Fibroblast of lung (primary cell): ENCODE data around the gene ADA. TPM values are rescaled to one million over a fixed set of nuclear protein-coding genes. Genes with fewer than 3 reads are reported as not detected.
A peak's percentile ranks its signal among the peaks of the same experiment; 100 is the strongest.

ENCODE experiments used
- DNase-seq, 2 donors: peaks; one replicate each; pipeline versions ENCODE4 v3.0.0 to v3.0.0-alpha.2; 2010; ENCODE audit warnings: low read depth in 2 of 2
- H2AFZ ChIP-seq: 2 replicates; pipeline ENCODE4 v1.5.1; 2012; ENCODE audit warnings: low read length, control low read depth, inconsistent platforms
- H3K27ac ChIP-seq: 2 replicates; pipeline ENCODE4 v1.5.1; 2011; ENCODE audit warnings: low read length, control low read depth; ENCODE audit not compliant: insufficient read depth
- H3K27me3 ChIP-seq: 2 replicates; pipeline ENCODE4 v1.5.1; 2011; ENCODE audit warnings: mild to moderate bottlenecking, low read length; ENCODE audit not compliant: control insufficient read depth, insufficient read depth
- H3K36me3 ChIP-seq: 2 replicates; pipeline ENCODE4 v1.5.1; 2011; ENCODE audit warnings: low read length; ENCODE audit not compliant: control insufficient read depth, insufficient read depth
- H3K4me1 ChIP-seq: 2 replicates; pipeline ENCODE4 v1.5.1; 2011; ENCODE audit warnings: low read length; ENCODE audit not compliant: control insufficient read depth, insufficient read depth; ENCODE audit errors: extremely low read depth
- H3K4me2 ChIP-seq: 2 replicates; pipeline ENCODE4 v1.5.1; 2011; ENCODE audit warnings: low read length, control low read depth; ENCODE audit not compliant: insufficient read depth; ENCODE audit errors: extremely low read depth
- H3K4me3 ChIP-seq, 4 experiments: fragments of 200-600 bp in 1 of 4; sonication (generic) in 1 of 4; replicated peaks in 1 of 4; 2 replicates each; pipeline ENCODE4 v1.5.1; 2011 to 2016; ENCODE audit warnings: low read length in 4 of 4, low read depth in 3 of 4, mild to moderate bottlenecking in 3 of 4, control low read depth in 2 of 4, inconsistent platforms in 1 of 4, mixed read lengths in 1 of 4; ENCODE audit not compliant: insufficient read depth in 1 of 4; ENCODE audit errors: control extremely low read depth in 1 of 4
- H3K79me2 ChIP-seq: 2 replicates; pipeline ENCODE4 v1.5.1; 2012; ENCODE audit warnings: mild to moderate bottlenecking, low read length, inconsistent platforms; ENCODE audit not compliant: control insufficient read depth, insufficient read depth
- H3K9ac ChIP-seq: 2 replicates; pipeline ENCODE4 v1.5.1; 2011; ENCODE audit warnings: mild to moderate bottlenecking, low read length, control low read depth; ENCODE audit not compliant: insufficient read depth
- H3K9me3 ChIP-seq: 2 replicates; pipeline ENCODE4 v1.5.1; 2012; ENCODE audit warnings: low read depth, low read length; ENCODE audit not compliant: control insufficient read depth, insufficient read depth
- H4K20me1 ChIP-seq: 2 replicates; pipeline ENCODE4 v1.5.1; 2011; ENCODE audit warnings: low read length; ENCODE audit not compliant: control insufficient read depth, insufficient read depth; ENCODE audit errors: extremely low read depth
- CTCF ChIP-seq, 2 donors: IDR thresholded peaks in 1 of 2; conservative IDR thresholded peaks in 1 of 2; 1 replicate in 1 of 2; 2 replicates in 1 of 2; pipeline ENCODE4 v1.5.1; 2011 to 2012; ENCODE audit warnings: low read length in 2 of 2, control low read depth in 1 of 2, inconsistent platforms in 1 of 2, low read depth in 1 of 2, mild to moderate bottlenecking in 1 of 2
- EZH2 ChIP-seq: IDR thresholded peaks from 2 replicates; pipeline ENCODE4 v1.5.1; 2012; ENCODE audit warnings: low read length, control low read depth, mild to moderate bottlenecking; ENCODE audit errors: missing control alignments
- polyA plus RNA-seq, 2 donors: library from polyadenylated mRNA; depleted of rRNA in 1 of 2; stranded (reverse) in 1 of 2; unstranded in 1 of 2; fragments of >200 nt; gene quantifications; 2 replicates each; pipeline ENCODE4 v1.2.1, GENCODE V29; 2011 to 2012; ENCODE audit warnings: missing spikeins in 1 of 2
- total RNA-seq: library from RNA; depleted of rRNA; stranded (reverse); fragments of >200 nt; gene quantifications from 2 replicates; pipeline ENCODE4 v1.2.1, GENCODE V29; 2014

Gene ADA
- total and polyA plus RNA-seq, 2 donors (not counting 1 experiment from before 2014, with no cell fraction given), result 5.4 to 21.9 TPM

- peak overlapping the region in 1 of 4 experiments; percentile 21 for H3K4me3 ChIP-seq
- H3K27me3 ChIP-seq, result no peaks in the 10 kb centered on the region
- H4K20me1 ChIP-seq, result no peaks in the 10 kb centered on the region
- peak; percentile 73 to 79 for DNase-seq
- H2AFZ ChIP-seq, result peak overlapping the region; percentile 14
- H3K79me2 ChIP-seq, result peaks cover 4% of the 10 kb centered on the region
- TF ChIP-seq CTCF (conservative IDR thresholded peaks at IDR 0.05 in 1 of 2, IDR thresholded peaks at IDR 0.05 in 1 of 2; ENCODE audit: low read depth in 1 of 2, low read length in 2 of 2) (peak; percentile 99 to 100), EZH2 (no peak)
- peaks cover 8% of the 10 kb centered on the region for H3K36me3 ChIP-seq
- H3K9me3 ChIP-seq, result no peaks in the 10 kb centered on the region
- H3K9ac ChIP-seq, result peak overlapping the region; percentile 37
- H3K27ac ChIP-seq, result peak overlapping the region; percentile 70
- peak overlapping the region; percentile 75 for H3K4me2 ChIP-seq
- H3K4me1 ChIP-seq, result peaks cover 12% of the 10 kb centered on the region
These were observed 41.8 kb downstream of the ADA start for GRCh38 chr20:44609516-44610312.

GRCh38 chr20:44609006-44609515 is 42.4 kb downstream of the ADA start:
- no peak overlapping the region for H3K4me3 ChIP-seq
- H3K9ac ChIP-seq, result peak overlapping the region; percentile 37
- H3K27me3 ChIP-seq, result no peaks in the 10 kb centered on the region
- peak overlapping the region; percentile 70 for H3K27ac ChIP-seq
- peak overlapping the region; percentile 75 for H3K4me2 ChIP-seq
- no peaks in the 10 kb centered on the region for H4K20me1 ChIP-seq
- H3K36me3 ChIP-seq, result peaks cover 5% of the 10 kb centered on the region
- TF ChIP-seq EZH2 (no peak), CTCF (conservative IDR thresholded peaks at IDR 0.05 in 1 of 2, IDR thresholded peaks at IDR 0.05 in 1 of 2; ENCODE audit: low read depth in 1 of 2, low read length in 2 of 2) (no peak)
- no peaks in the 10 kb centered on the region for H3K9me3 ChIP-seq
- H3K4me1 ChIP-seq, result peaks cover 12% of the 10 kb centered on the region
- peak overlapping the region; percentile 14 for H2AFZ ChIP-seq
- no peak for DNase-seq
- peaks cover 4% of the 10 kb centered on the region for H3K79me2 ChIP-seq

GRCh38 chr20:44606725-44607441 is 44.6 kb downstream of the ADA start:
- no peak for TF ChIP-seq EZH2
- TF ChIP-seq CTCF (conservative IDR thresholded peaks at IDR 0.05 in 1 of 2, IDR thresholded peaks at IDR 0.05 in 1 of 2; ENCODE audit: low read depth in 1 of 2, low read length in 2 of 2), result no peak

More at GRCh38 chr20:44606725-44607441, 44.6 kb downstream of the ADA start:
- no peak for DNase-seq
- Histone ChIP-seq H3K4me1 (peaks cover 15% of the 10 kb centered on the region), H3K9me3 (no peaks in the 10 kb centered on the region), H3K79me2 (peaks cover 4% of the 10 kb centered on the region), H3K4me3 (no peak overlapping the region), H2AFZ (no peak overlapping the region), H3K27ac (no peak overlapping the region), H3K27me3 (no peaks in the 10 kb centered on the region), H4K20me1 (no peaks in the 10 kb centered on the region), H3K4me2 (no peak overlapping the region), H3K36me3 (no peaks in the 10 kb centered on the region), H3K9ac (no peak overlapping the region)
